ENCODE results near the gene EHMT2. TPM values are rescaled to one million over a fixed set of nuclear protein-coding genes. Genes with fewer than 3 reads are reported as not detected.
"Not testable (repeated sequence)": the region's sequence is repeated elsewhere in the genome, so short reads cannot be mapped to it uniquely, and the experiment has no call there.

The EHMT2 gene
- total RNA-seq, 5 donors from 2014 or later (not counting 1 experiment from before 2014, with no cell fraction given) = 49.1 to 83.8 (median 78.9) TPM

- Mint-ChIP-seq H3K27ac (no peak overlapping the region), H3K4me3 (no peak overlapping the region), H3K36me3 (no peaks in the 10 kb centered on the region), H3K27me3 (no peaks in the 10 kb centered on the region), H3K9me3 (no peaks in the 10 kb centered on the region), H3K4me1 (peaks cover 0 to 5% (median 2%) of the 10 kb centered on the region in 3 donors)
- ChIA-PET POLR2A (no interaction called here), CTCF (no interaction called here)
- H3K4me1 ChIP-seq (ENCODE audit: control insufficient read depth in 1 of 2, extremely low read depth in 1 of 2, insufficient read depth in 2 of 2, low read length in 2 of 2) = peaks cover 0 to 5% of the 10 kb centered on the region in 2 experiments
- peaks cover 0 to 10% of the 10 kb centered on the region in 2 experiments for H3K27me3 ChIP-seq (replicated peaks in 1 of 2; ENCODE audit: control insufficient read depth in 2 of 2, extremely low read depth in 1 of 2, insufficient read depth in 2 of 2, low read length in 1 of 2)
- no peak for DNase-seq
- WGBS (ENCODE audit: insufficient coverage) = 71% methylated on average over 7 of the region's 9 CpGs
- no peak overlapping the region for H3K4me3 ChIP-seq (ENCODE audit: control insufficient read depth in 1 of 2, extremely low read depth in 1 of 2, low read length in 1 of 2)
- H3K9me3 ChIP-seq = no peaks in the 10 kb centered on the region
- H3K36me3 ChIP-seq (ENCODE audit: control insufficient read depth in 2 of 2, extremely low read depth in 1 of 2, insufficient read depth in 1 of 2, low read length in 1 of 2) = no peaks in the 10 kb centered on the region
- no peak overlapping the region for H3K27ac ChIP-seq (ENCODE audit: low read length)
- ATAC-seq (replicated peaks in 1 of 4) = no peak
Measured at GRCh38 chr6:31871046-31871659, 26.3 kb downstream of the EHMT2 start.

GRCh38 chr6:31870385-31870921 is 27.0 kb downstream of the EHMT2 start:
- no peaks in the 10 kb centered on the region for H3K9me3 Mint-ChIP-seq
- POLR2A ChIA-PET = no interaction called here
- 89% methylated on average over 15 of the region's 16 CpGs for WGBS (ENCODE audit: insufficient coverage)
- Histone ChIP-seq H3K4me1 (ENCODE audit: control insufficient read depth in 1 of 2, extremely low read depth in 1 of 2, insufficient read depth in 2 of 2, low read length in 2 of 2) (peaks cover 0 to 5% of the 10 kb centered on the region in 2 experiments), H3K4me3 (ENCODE audit: control insufficient read depth in 1 of 2, extremely low read depth in 1 of 2, low read length in 1 of 2) (no peak overlapping the region), H3K27me3 (replicated peaks in 1 of 2; ENCODE audit: control insufficient read depth in 2 of 2, extremely low read depth in 1 of 2, insufficient read depth in 2 of 2, low read length in 1 of 2) (peaks cover 0 to 15% of the 10 kb centered on the region in 2 experiments), H3K27ac (ENCODE audit: low read length) (no peak overlapping the region), H3K36me3 (ENCODE audit: control insufficient read depth in 2 of 2, extremely low read depth in 1 of 2, insufficient read depth in 1 of 2, low read length in 1 of 2) (no peaks in the 10 kb centered on the region), H3K9me3 (no peaks in the 10 kb centered on the region)
- no peaks in the 10 kb centered on the region for H3K36me3 Mint-ChIP-seq
- ATAC-seq (replicated peaks in 1 of 4) (no peak), DNase-seq (no peak)
- CTCF ChIA-PET = no interaction called here
- no peak overlapping the region for H3K4me3 Mint-ChIP-seq
- H3K27me3 Mint-ChIP-seq = no peaks in the 10 kb centered on the region
- H3K27ac Mint-ChIP-seq = no peak overlapping the region
- peaks cover 0 to 5% (median 2%) of the 10 kb centered on the region in 3 donors for H3K4me1 Mint-ChIP-seq

GRCh38 chr6:31869343-31869742 is 28.2 kb downstream of the EHMT2 start:
- no peaks in the 10 kb centered on the region for H3K27me3 Mint-ChIP-seq
- no peak overlapping the region for H3K27ac ChIP-seq (ENCODE audit: low read length)
- no peak overlapping the region for H3K4me3 ChIP-seq (ENCODE audit: control insufficient read depth in 1 of 2, extremely low read depth in 1 of 2, low read length in 1 of 2)
- H3K9me3 ChIP-seq = no peaks in the 10 kb centered on the region
- CTCF ChIA-PET = interaction anchor here in 1 of 2 donors (0.7 kb wide), 1 partner anchor 31 kb away, joined by 5 read pairs; no protein-coding TSS in a partner anchor
- H3K27me3 ChIP-seq (replicated peaks in 1 of 2; ENCODE audit: control insufficient read depth in 2 of 2, extremely low read depth in 1 of 2, insufficient read depth in 2 of 2, low read length in 1 of 2) = peaks cover 0 to 18% of the 10 kb centered on the region in 2 experiments
- no peaks in the 10 kb centered on the region for H3K9me3 Mint-ChIP-seq
- peaks cover 1 to 7% (median 4%) of the 10 kb centered on the region in 3 donors for H3K4me1 Mint-ChIP-seq
- POLR2A ChIA-PET = no interaction called here
- no peak overlapping the region for H3K27ac Mint-ChIP-seq
- 60% methylated on average over 2 of the region's 8 CpGs for WGBS (ENCODE audit: insufficient coverage)
- H3K4me3 Mint-ChIP-seq = no peak overlapping the region
- no peak for DNase-seq
- H3K36me3 ChIP-seq (ENCODE audit: control insufficient read depth in 2 of 2, extremely low read depth in 1 of 2, insufficient read depth in 1 of 2, low read length in 1 of 2) = no peaks in the 10 kb centered on the region
- peaks cover 0 to 8% of the 10 kb centered on the region in 2 experiments for H3K4me1 ChIP-seq (ENCODE audit: control insufficient read depth in 1 of 2, extremely low read depth in 1 of 2, insufficient read depth in 2 of 2, low read length in 2 of 2)
- no peaks in the 10 kb centered on the region for H3K36me3 Mint-ChIP-seq
- ATAC-seq (replicated peaks in 1 of 4) = no peak

- H3K4me1 Mint-ChIP-seq = peaks cover 9 to 11% (median 9%) of the 10 kb centered on the region in 3 donors
- H3K27ac ChIP-seq (ENCODE audit: low read length); CTCF ChIA-PET; H3K27me3 Mint-ChIP-seq; H3K9me3 ChIP-seq; POLR2A ChIA-PET; H3K4me3 Mint-ChIP-seq; H3K4me3 ChIP-seq (ENCODE audit: control insufficient read depth in 1 of 2, extremely low read depth in 1 of 2, low read length in 1 of 2); H3K36me3 ChIP-seq (ENCODE audit: control insufficient read depth in 2 of 2, extremely low read depth in 1 of 2, insufficient read depth in 1 of 2, low read length in 1 of 2); ATAC-seq (replicated peaks in 1 of 4); H3K9me3 Mint-ChIP-seq; DNase-seq; H3K36me3 Mint-ChIP-seq; H3K27ac Mint-ChIP-seq: not testable (repeated sequence)
- Histone ChIP-seq H3K4me1 (ENCODE audit: control insufficient read depth in 1 of 2, extremely low read depth in 1 of 2, insufficient read depth in 2 of 2, low read length in 2 of 2) (peaks cover 3 to 15% of the 10 kb centered on the region in 2 experiments), H3K27me3 (replicated peaks in 1 of 2; ENCODE audit: control insufficient read depth in 2 of 2, extremely low read depth in 1 of 2, insufficient read depth in 2 of 2, low read length in 1 of 2) (peaks cover 0 to 18% of the 10 kb centered on the region in 2 experiments)
- WGBS (ENCODE audit: insufficient coverage) = no CpG with 5 or more reads among the region's 1 CpG
Measured at GRCh38 chr6:31868658-31868971, 28.9 kb downstream of the EHMT2 start.

- Mint-ChIP-seq H3K4me3 (no peak overlapping the region), H3K9me3 (no peaks in the 10 kb centered on the region), H3K27ac (no peak overlapping the region), H3K36me3 (peaks cover 4% of the 10 kb centered on the region), H3K4me1 (peaks cover 23 to 33% (median 23%) of the 10 kb centered on the region in 3 donors), H3K27me3 (no peaks in the 10 kb centered on the region)
- H3K9me3 ChIP-seq = no peaks in the 10 kb centered on the region
- ChIA-PET CTCF (no interaction called here), POLR2A (interaction anchor here in 1 of 2 donors (1.3 kb wide), 1 partner anchor 18 kb away, joined by 3 read pairs; no protein-coding TSS in a partner anchor)
- 76% methylated on average over 18 of the region's 21 CpGs for WGBS (ENCODE audit: insufficient coverage)
- no peak overlapping the region for H3K27ac ChIP-seq (ENCODE audit: low read length)
- H3K4me1 ChIP-seq (ENCODE audit: control insufficient read depth in 1 of 2, extremely low read depth in 1 of 2, insufficient read depth in 2 of 2, low read length in 2 of 2) = peaks cover 10 to 26% of the 10 kb centered on the region in 2 experiments
- peaks cover 0 to 8% of the 10 kb centered on the region in 2 donors for H3K36me3 ChIP-seq (ENCODE audit: control insufficient read depth in 2 of 2, extremely low read depth in 1 of 2, insufficient read depth in 1 of 2, low read length in 1 of 2)
- ATAC-seq (replicated peaks in 1 of 4) = no peak
- DNase-seq = no peak
- no peak overlapping the region for H3K4me3 ChIP-seq (ENCODE audit: control insufficient read depth in 1 of 2, extremely low read depth in 1 of 2, low read length in 1 of 2)
- H3K27me3 ChIP-seq (replicated peaks in 1 of 2; ENCODE audit: control insufficient read depth in 2 of 2, extremely low read depth in 1 of 2, insufficient read depth in 2 of 2, low read length in 1 of 2) = peaks cover 0 to 17% of the 10 kb centered on the region in 2 experiments
Measured at GRCh38 chr6:31865205-31866118, 32.0 kb downstream of the EHMT2 start.

GRCh38 chr6:31864818-31865204 is 32.7 kb downstream of the EHMT2 start:
- Histone ChIP-seq H3K27ac (ENCODE audit: low read length) (no peak overlapping the region), H3K27me3 (replicated peaks in 1 of 2; ENCODE audit: control insufficient read depth in 2 of 2, extremely low read depth in 1 of 2, insufficient read depth in 2 of 2, low read length in 1 of 2) (peaks cover 0 to 15% of the 10 kb centered on the region in 2 experiments), H3K4me1 (ENCODE audit: control insufficient read depth in 1 of 2, extremely low read depth in 1 of 2, insufficient read depth in 2 of 2, low read length in 2 of 2) (peaks cover 10 to 26% of the 10 kb centered on the region in 2 experiments), H3K9me3 (no peaks in the 10 kb centered on the region), H3K36me3 (ENCODE audit: control insufficient read depth in 2 of 2, extremely low read depth in 1 of 2, insufficient read depth in 1 of 2, low read length in 1 of 2) (peaks cover 5 to 15% of the 10 kb centered on the region in 2 donors), H3K4me3 (ENCODE audit: control insufficient read depth in 1 of 2, extremely low read depth in 1 of 2, low read length in 1 of 2) (no peak overlapping the region)
- CTCF ChIA-PET = no interaction called here
- Mint-ChIP-seq H3K27me3 (no peaks in the 10 kb centered on the region), H3K36me3 (peaks cover 9% of the 10 kb centered on the region), H3K4me3 (peak overlapping the region in 2 of 3 donors; percentile 17 to 97), H3K4me1 (peaks cover 23 to 33% (median 23%) of the 10 kb centered on the region in 3 donors), H3K27ac (no peak overlapping the region), H3K9me3 (no peaks in the 10 kb centered on the region)
- POLR2A ChIA-PET = interaction anchor here in 1 of 2 donors (1.3 kb wide), 1 partner anchor 19 kb away, joined by 3 read pairs; no protein-coding TSS in a partner anchor
- DNase-seq (no peak), ATAC-seq (replicated peaks in 1 of 4) (no peak)
- WGBS (ENCODE audit: insufficient coverage) = 76% methylated on average over 3 of the region's 8 CpGs

Data from T-cell (primary cell).